NCI-H1930 (cell line): ENCODE measurements around the gene OLIG3.

Experiments
- DNase-seq, 2 experiments: peaks; one replicate each; lab custom pipeline; 2025; lab: John Stamatoyannopoulos, UW

OLIG3 gene

GRCh38 chr6:137494281-137494987, at the start of gene OLIG3:
Gene OLIG3 (minus strand): TSS chr6:137494394. CDS start chr6:137494170, 224 bp downstream.
- no peak for DNase-seq

GRCh38 chr6:137543114-137543513, 48.9 kb upstream of the OLIG3 start:
- no peak for DNase-seq

- DNase-seq = no peak
Observed at GRCh38 chr6:137542713-137543112, 48.5 kb upstream of the OLIG3 start.

GRCh38 chr6:137541534-137542063, 47.4 kb upstream of the OLIG3 start:
- no peak for DNase-seq

GRCh38 chr6:137536104-137536773, 42.0 kb upstream of the OLIG3 start:
- DNase-seq = no peak

- no peak for DNase-seq
Observed at GRCh38 chr6:137531376-137532092, 37.3 kb upstream of the OLIG3 start.

GRCh38 chr6:137530404-137530803, 36.2 kb upstream of the OLIG3 start:
- DNase-seq = no peak

- no peak for DNase-seq
Observed at GRCh38 chr6:137522831-137523230, 28.6 kb upstream of the OLIG3 start.

- DNase-seq = no peak
Observed at GRCh38 chr6:137522198-137522798, 28.1 kb upstream of the OLIG3 start.

- DNase-seq = no peak
Observed at GRCh38 chr6:137520520-137520919, 26.3 kb upstream of the OLIG3 start.

- no peak for DNase-seq
Observed at GRCh38 chr6:137519629-137520176, 25.5 kb upstream of the OLIG3 start.

- DNase-seq = no peak
Observed at GRCh38 chr6:137518386-137518983, 24.3 kb upstream of the OLIG3 start.

- no peak for DNase-seq
Observed at GRCh38 chr6:137514418-137514817, 20.2 kb upstream of the OLIG3 start.

GRCh38 chr6:137512757-137513605, 18.8 kb upstream of the OLIG3 start:
- no peak for DNase-seq

- no peak for DNase-seq
Observed at GRCh38 chr6:137510923-137511322, 16.7 kb upstream of the OLIG3 start.

GRCh38 chr6:137498481-137499190, 4.4 kb upstream of the OLIG3 start:
- no peak for DNase-seq

- no peak for DNase-seq
Observed at GRCh38 chr6:137497721-137498463, 3.7 kb upstream of the OLIG3 start.

- DNase-seq = no peak
Observed at GRCh38 chr6:137496909-137497720, 2.9 kb upstream of the OLIG3 start.
